GM12874 (cell line): ENCODE measurements around the gene HLA-B.

ENCODE experiments used
- CTCF ChIP-seq: IDR thresholded peaks from 2 replicates; pipeline ENCODE4 v1.5.1; 2011; ENCODE audit warnings: low read depth, mild to moderate bottlenecking, control low read depth, low read length, moderate library complexity; ENCODE audit not compliant: insufficient read depth

HLA-B gene

GRCh38 chr6:31359581-31359980, 2.6 kb upstream of the HLA-B start:
- TF ChIP-seq CTCF: no peak

GRCh38 chr6:31358302-31358701, 1.3 kb upstream of the HLA-B start:
- no peak for TF ChIP-seq CTCF

GRCh38 chr6:31357886-31358285, 907 bp upstream of the HLA-B start:
- TF ChIP-seq CTCF: no peak

- no peak for TF ChIP-seq CTCF
Measured at GRCh38 chr6:31356216-31356945, 598 bp downstream of the HLA-B start.

GRCh38 chr6:31355583-31355948, 1.4 kb downstream of the HLA-B start:
- no peak for TF ChIP-seq CTCF

GRCh38 chr6:31354864-31355582, 2.0 kb downstream of the HLA-B start:
- TF ChIP-seq CTCF: no peak

GRCh38 chr6:31354158-31354863, 2.7 kb downstream of the HLA-B start:
- TF ChIP-seq CTCF: no peak
